C4-2B (cell line): Measurements from ENCODE around the gene GRK4.

Experiments
- CTCF ChIP-seq: fragments of 450-650 bp; conservative IDR thresholded peaks from 2 replicates; pipeline ENCODE4 v1.5.1; 2017; ENCODE audit warnings: mild to moderate bottlenecking
- ZFX ChIP-seq: fragments of 450-650 bp; IDR thresholded peaks from 2 replicates; pipeline ENCODE4 v1.6.1; 2017

GRCh38 chr4:2928242-2929176, 34.9 kb upstream of the GRK4 start:
- TF ChIP-seq CTCF (no peak), ZFX (no peak)
